Esophagus mucosa (tissue), 1 donor: ENCODE data around the gene ANKRD44. TPM values are rescaled to one million over a fixed set of nuclear protein-coding genes. Genes with fewer than 3 reads are reported as not detected.
A peak's percentile ranks its signal among the peaks of the same experiment; 100 is the strongest.

ENCODE experiments used
- ATAC-seq: fragments of 200-7000 bp; cut with Tn5 transposase; one replicate; pipeline ENCODE4 v1.9.1; 2020
- total RNA-seq: library from RNA; stranded (reverse); gene quantifications from one replicate; pipeline ENCODE4 v1.2.4, GENCODE V29; 2023
- donor health status: DM: yes; HTN: yes; CAD: no.

Gene ANKRD44
- total RNA-seq, 1 donor from 2014 or later, result 6.8 TPM

DNA sequence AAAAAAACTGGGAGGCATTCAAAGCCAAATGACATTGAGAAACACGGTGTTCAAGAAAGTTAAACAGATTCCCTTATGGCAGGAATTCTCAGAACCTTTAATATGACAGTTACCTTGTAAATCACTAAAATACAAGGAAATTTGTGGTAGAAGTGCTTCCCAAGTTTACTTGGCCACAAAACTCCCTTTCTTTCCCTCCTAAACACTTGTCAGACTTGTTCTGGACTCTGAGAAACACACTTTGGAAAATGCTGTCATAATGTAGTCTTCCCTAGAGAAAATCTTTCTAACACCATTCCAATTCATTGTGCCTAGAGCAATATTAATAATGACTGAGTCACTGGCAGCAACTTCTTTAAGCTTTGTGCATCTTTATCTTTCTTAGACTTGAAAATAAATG is 140.4 kb downstream of the ANKRD44 start:
- ATAC-seq, result peak; percentile 42

DNA sequence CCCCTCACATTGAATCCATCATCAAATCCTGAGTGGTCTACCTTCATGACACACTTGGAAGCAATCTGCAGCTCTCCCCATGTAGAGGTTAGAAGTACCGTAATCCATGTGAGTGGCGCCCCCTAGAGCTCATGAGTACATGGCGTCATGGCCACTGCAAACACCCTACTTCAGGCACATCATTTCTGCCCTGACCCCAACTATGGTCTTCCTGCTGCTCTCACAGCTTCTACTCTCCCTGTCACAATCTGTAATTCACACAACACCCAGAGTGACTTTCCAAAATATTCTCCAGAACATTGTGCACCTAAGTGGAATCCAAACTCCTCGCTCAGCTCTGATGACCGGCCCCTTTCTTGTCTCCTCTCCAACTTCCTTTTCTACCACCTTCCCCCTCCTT is 141.9 kb downstream of the ANKRD44 start:
- peak; percentile 63 for ATAC-seq

DNA sequence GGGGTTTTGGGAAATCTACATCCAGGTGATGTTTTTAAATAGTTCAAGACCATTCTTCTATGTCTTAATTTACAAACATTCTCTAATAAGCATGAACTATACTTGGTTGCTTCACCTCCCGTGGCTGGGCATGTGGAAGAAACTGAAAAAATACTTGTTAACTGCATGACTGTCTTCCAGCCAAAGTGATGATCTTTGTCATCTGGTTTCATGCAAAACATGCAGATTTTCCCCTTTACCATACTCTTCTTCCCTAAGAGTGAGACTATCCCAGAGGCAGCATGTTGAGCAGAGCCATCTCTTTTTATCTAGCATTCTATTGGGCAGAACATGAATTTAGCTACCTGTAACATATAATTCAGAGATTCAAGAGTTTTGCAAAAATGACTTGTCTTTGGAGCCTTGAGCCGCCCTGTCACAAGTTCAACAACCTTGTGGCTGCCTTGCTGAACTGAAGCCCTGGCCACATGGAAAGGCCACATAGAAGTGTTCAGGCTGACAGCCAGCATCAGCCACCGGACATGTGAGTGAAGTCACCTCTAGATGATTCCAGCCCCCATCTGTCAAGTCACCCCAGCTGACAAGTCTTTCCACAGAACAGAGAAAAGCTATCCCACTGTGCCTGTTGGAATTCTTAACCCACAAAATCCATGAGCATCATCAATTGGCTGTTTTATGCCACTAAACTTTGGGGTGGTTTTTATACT is 142.8 kb downstream of the ANKRD44 start:
- no peak for ATAC-seq

DNA sequence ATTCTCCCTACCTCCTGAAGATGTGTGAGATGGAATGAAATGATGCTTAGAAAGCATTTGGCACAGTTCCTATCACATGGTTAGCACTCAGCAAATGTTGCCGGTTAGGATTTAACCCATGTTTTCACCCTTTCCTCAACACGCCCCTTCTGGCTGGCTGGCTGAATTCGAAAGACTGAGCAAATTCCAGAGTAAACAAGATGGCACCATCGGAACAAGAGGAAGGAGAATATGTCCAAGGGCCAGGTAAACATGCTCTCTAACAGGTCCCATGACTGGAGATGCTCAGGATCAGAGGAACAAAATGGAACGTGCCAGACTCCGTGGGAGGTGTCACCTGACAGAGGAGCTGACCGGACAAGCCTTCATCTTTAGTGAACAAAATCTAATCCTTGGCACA is 145.6 kb downstream of the ANKRD44 start:
- ATAC-seq, result no peak

DNA sequence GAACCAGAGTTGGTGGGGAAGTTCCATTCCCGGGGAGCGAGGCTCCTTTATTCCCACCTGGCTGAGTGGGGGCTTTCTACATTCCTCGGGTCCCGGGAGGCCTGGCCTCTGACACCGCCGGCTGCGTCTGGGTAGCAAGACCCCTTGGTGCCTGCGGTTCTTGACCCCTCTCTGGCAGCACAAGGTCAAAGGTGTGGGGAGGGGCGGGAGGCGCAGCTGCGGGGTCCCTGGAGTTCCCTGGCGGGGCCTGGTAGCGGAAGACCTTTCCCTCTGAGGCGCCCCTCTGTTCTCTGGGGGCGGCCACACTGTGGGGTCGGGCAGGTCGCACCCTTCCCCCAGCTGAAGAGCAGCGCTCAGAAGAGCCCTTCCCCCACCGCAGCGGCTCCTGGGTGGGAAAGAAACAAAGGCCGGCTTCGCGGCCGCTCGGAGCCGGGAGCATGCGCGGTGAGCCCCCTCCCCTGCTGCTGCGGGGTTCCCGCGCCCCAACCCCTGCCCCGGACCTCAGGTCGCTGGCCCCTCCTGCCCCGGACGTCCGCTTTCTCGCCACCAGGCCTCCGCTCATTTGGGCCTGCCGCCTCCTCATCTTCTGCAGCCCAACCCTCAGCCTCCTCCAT is 146.3 kb downstream of the ANKRD44 start:
- no peak for ATAC-seq

DNA sequence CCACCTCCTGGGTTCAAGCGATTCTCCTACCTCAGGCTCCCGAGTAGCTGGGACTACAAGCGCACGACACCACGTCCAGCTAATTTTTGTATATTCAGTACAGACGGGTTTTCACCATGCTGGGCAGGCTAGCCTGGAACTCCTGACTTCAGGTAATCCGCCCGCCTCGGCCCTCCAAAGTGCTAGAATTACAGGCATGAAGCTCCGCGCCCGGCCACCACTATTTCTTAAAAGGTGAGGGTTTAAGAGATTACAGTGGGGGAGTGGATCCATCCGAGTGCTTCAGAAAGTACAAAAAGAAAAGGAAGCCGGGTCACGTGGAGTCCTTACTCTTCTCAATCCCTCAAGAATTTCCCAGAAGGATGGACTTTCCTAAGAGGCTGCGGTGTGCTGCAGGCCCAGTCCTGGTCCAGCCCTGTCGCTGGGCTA is 146.9 kb downstream of the ANKRD44 start:
- no peak for ATAC-seq

DNA sequence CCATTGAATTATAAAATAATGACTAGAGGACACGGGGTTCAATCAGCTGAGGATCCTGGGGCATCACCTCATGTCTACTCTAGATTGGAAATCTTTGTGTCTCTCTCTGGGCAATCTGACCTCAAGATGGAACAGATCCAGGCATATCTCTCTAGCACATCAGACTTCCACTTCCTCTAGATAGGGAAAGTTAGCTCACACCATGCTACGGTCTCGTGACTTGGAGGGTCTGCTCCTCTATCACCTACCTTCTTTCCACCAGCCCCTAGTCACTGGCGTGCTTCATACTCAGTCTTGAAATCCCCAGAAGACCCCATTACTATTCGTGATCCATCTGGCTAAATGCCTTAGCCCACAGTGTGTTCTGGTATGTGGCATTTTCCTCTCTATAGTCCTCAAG is 148.8 kb downstream of the ANKRD44 start:
- no peak for ATAC-seq

DNA sequence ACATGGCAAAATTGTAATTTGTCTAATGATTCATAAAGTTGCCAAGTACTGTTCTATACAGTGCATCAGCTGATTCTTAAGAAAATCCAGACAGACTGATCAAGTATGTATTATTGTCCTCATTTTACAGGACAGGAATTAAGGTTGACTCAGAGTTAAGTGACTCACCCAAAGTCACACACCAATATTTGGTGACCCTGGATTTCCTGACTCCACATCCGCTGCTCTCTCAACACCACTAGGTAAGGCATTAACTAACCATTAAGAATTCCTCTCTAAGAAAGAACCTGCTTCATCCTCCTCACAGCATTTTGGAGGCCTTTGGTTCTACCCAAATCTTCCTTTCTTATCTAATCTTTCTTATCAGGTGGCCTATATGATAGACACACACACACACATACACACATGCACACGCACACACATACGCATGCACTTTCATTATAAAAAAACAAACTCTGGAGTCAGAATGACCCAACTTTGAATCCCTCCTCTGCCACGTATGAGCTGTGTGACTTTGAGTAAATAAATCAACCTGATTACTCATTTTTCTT is 150.8 kb downstream of the ANKRD44 start:
- peak; percentile 35 for ATAC-seq

DNA sequence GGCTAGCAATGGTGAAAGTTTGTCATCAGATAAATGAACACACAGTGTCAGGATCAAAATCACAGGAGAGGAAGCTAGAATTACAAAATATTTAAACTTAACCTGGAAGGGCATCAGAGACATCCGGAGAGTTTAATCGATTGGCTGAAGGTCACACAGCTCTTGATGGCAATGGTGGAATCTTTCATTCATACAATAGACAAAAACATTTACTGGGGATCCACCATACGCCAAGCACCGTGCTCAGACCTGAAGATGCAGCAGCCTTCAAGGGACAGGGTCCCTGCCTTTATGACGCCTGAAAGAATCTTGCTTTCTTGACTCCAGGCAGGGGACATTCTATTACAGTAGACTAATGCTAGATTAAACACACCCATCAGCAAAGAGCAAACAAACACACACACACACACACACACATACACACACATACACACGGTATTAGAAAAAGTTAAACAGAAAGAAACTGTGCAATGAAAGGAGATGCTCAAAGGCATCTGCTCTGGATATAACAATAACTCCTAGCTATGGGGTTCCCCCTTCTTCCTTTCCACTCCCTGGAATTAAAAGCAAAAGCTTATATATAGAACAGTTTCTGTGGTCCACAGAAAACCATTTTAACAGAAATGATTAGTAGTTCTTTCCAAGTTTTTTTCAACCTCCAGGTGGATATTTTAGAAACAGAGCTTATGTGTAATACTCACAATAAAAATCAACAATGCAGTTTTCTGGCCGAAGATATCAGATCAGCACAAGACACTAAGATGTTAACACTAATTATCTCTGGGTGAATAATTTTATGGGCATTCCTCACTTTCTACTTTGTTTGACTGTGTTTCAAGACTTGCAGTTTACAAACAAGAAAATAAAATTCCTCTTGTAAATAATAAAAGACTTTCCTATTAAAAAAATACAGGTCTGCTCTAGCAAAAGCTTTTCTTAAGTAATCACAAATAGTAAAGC is 151.7 kb downstream of the ANKRD44 start:
- ATAC-seq, result no peak

DNA sequence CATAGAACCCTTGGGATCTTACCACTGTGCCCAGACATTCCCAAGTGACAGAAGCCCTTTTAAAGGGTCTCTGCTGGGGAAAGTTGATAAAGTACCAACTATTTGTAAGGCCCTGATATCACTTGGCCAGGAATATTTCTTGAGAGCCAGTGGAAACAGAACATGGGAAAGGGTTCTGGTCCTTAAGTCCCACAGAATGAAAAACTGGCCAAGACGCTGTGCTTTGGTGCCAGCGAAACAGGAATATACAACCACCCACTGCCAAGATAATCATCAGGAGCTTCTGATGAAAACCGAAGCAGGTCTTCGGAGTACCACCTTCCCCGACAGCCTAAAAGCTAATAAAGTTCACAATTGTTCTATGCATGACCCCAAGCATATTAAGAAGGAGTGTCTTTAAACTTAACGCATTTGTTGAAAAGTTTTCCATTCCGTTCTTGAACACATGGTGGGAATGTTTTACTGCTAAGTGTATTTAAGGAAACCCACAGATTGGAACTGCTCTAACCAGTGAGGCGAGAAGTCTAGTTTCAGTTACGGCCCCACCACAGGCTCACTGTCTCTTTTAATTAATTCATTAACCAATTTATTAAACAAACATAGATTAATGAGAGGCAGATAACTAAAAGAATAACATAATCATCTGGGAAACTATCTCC is 152.6 kb downstream of the ANKRD44 start:
- no peak for ATAC-seq

DNA sequence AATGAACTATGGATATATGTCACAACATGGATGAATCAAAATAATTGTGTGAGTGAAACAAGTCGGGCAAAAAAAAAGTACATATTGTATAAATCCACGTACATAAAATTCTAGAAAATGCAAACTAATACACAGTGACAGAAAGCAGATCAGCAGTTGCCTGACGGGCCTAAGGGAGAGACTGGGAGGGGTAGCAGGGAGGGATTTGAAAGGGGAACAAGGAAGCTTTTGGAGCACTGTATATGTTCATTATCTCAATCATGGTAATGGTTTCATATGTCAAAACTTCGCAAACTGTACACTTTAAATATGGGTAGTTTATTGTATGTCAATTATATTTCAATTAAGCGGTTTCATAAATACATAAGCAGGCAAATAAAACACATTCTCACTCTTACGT is 153.8 kb downstream of the ANKRD44 start:
- no peak for ATAC-seq

DNA sequence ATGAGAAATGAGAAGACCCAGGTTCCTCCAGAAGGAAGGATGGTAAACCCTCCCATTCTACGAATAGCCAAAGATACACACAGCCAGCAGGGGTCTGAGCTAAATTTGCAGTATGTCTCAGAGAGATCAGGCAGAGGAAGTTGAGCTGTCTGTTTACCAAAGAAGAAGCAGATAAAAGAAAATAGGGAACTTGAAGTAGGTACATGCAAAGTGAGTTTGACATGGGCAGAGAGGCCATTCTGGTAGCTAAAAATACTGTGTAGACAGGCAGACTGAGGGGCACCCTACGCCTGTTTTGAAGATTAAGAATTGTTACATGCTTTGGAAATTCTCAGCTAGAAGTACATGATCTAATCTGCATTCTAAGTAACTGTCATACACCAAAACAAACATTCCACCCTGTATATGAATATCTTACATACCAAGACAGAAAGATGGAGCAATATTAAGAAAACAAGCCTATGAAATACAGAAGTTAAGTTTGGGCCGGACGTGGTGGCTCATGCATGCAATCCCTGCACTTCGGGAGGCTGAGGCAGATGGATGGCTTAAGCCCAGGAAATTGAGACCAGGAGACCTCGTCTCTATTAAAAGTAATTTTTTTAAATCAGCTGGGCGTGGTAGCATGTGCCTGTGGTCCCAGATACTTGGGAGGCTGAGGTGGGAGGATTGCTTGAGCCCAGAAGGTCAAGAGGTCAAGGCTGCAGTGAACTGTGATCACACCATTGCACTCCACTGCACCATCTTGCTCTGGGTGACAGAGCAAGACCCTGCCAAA is 157.9 kb downstream of the ANKRD44 start:
- ATAC-seq, result peak; percentile 73

DNA sequence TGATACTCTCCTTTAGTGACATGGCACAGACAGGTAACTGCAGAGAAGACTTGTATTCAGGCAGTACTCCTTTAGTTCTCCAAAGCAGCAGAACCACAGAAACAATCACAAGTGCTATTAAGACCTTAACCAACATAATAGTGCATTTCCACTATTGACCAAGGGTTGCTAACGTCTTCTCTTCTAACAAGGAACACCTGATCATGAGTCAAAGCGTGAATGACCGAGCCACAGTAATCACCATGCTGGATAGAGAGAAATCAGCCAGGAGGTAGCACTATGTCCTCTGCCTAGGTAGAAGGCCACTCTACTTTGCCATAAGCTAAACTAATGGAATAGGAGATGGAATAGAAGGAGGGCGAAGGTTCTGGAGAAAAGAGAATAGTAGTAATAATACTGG is 161.0 kb downstream of the ANKRD44 start:
- no peak for ATAC-seq

DNA sequence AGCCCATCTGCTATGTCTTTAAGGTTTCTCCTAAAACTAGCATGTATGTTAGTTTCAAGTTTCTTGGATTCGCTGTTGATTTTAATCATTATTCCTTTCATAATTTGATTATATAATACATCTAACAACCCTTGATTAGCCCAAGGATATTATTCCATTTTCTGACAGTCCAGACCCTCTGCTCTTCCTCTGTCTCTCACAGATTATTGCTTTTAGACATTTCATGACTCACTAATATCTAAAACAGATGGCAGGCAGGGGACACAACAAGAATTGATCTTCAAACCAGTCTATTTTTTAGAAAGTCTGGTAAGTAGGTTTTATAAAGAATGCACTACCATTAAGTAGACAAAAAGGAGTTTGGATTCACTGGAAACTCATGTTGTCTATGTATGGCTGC is 162.2 kb downstream of the ANKRD44 start:
- ATAC-seq, result no peak

DNA sequence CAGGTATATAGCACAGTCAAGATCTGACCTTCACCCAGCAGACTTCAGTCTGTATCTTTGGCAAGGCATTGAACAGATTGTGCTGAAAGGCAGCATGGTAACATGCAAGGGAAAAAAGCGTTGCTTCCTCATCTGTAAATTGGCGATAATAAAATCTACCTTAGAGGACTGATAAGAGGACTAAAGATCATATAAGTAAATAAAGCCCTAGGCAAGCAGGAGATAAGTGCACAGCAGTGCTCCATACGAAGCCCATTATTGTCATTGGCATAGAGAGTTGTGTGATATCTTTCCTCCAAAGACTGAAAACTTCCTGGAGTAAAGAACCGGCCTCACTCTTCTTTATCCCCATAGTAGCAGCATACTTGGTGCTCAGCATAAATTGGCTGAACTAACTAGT is 162.6 kb downstream of the ANKRD44 start:
- ATAC-seq, result no peak

DNA sequence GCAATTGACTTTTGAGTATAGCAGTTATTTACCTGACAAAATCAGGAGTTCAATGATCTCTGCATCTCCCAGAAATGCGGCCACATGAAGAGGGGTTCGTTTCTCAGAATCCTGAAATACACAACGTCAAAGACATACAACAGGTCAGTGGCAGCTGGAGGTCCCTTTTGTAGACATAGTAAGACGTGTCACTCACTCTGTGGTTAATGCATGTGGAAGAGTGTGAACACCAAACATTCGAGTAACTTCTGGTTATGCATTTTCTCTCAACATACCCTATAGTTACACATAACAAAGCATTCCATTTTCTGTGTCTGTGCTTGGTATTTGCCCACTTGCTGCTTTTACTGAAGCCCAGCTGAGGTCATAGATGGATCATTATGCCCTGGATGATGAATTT is 163.6 kb downstream of the ANKRD44 start:
- no peak for ATAC-seq

DNA sequence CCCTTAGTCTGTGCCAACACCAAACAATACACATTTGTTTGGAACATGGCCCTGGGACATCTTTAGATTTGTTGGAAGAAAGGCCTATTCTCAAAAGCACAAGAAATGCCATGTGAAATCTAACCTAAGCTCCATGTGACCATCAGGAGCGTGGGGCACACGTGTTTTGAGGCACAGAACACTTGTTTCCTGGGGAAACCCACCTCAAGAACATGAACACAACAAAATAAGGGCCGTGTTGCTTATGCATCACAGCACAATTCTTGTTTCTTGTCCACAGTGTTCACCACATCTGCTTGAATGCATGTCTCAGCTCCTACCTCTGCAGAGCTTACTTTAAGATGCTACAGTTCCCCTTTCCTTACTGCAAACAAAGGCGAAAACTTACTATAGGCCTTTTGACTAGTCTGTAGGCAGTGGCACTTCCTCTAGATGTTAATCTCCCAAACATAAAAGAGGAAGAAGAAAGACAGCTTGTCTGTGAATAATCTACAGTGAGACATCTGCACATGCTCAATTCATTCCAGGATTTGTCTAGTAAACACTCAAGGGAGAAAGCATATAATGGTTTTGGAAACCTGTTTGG is 165.0 kb downstream of the ANKRD44 start:
- ATAC-seq, result peak; percentile 97

DNA sequence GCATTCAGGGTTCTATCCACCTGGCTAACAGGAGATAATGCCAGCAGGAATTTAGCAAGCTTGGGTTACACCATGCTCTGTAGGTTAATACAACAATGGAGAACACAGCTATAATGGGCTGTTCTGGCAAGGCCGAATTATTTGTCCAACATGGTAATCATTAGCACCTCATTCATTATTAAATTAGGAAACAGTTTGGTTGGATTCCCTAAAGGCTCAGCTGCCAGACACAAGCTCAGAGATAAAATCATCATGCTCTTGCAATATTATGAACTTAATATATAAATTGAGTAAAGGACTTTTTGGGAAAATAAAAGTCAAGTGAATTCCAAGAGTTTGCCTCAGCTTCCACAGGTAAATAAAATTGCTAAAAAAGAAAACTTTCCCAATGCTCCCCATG is 166.4 kb downstream of the ANKRD44 start:
- no peak for ATAC-seq

DNA sequence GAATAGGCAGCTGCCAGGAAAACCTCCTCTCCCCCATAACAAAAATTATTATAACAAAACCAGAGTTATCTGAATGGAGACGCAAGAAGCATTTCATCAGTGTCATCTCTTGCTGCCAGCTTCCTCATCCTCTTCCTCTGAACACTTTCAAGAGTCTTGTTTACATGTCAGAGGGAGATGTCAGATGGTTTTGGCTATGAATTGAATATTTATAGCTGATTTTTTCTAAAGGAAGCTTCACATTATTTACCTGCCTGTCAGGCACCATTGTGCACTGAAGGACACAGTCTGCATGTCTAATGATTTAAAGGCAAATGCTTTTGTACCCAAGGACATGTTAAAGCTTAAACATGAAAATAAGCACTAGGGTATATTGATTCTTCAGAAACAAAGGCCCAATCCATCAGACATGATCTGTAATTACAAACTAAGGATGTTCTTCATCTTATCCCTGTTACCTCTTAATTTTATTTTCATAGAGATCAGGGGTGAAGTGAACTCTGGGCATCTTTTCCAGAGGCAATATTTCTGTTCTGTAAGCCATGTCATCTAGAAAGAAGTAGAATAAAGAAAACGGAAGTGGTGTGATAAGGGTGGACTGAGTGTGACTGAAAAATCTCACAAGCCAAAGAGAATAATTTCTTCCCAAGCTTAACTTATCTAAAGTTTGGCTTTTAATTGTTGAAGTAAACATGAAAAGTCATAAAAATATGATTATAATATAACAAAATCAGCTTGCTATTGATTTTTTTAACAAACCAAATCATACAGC is 168.7 kb downstream of the ANKRD44 start:
- ATAC-seq, result no peak

DNA sequence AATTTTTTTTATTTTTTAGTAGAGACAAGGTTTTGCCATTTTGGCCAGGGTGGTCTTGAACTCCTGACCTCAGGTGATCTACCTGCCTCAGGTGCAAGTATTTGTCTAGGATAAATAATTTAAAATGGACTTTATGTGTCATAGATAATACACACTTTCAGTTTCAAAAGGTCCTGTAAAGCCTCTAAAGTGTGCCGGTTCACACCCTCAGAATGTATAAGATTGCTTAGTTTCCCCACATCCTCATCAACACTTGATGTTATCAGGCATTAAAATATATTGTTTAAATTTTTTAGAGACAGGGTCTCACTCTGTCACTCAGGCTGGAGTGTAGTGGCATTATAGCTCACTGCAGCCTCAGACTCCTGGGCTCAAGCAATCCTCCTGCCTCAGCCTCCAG is 170.5 kb downstream of the ANKRD44 start:
- no peak for ATAC-seq

DNA sequence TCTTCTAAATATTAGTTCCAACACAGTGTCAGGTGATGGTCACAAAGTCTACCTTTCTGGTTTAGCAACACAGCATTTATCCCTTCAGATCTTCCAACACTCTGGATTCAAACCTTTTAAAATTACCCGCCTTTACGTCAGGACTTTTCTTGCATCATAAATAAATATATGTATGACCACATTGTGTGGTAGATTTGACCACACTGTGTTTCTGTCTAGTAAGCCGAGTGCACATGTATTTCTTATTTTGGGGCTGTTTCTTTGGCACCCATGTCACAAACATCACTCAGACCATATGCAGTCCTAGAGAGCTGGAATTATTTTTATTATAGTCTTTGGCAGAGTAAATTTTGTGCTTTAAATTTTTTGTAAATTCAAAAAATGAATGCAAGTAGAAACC is 172.1 kb downstream of the ANKRD44 start:
- ATAC-seq, result no peak
